Erythroblast (primary cell): Measurements from ENCODE around the gene WDR4.
"Not testable (repeated sequence)": the region's sequence is repeated elsewhere in the genome, so short reads cannot be mapped to it uniquely, and the experiment has no call there.

Source experiments
- GATA1 ChIP-seq: IDR thresholded peaks from 2 replicates; pipeline ENCODE4 v1.6.1; 2011; ENCODE audit warnings: low read depth, mild to moderate bottlenecking, control low read depth, low read length, moderate library complexity
- POLR2A ChIP-seq: IDR thresholded peaks from 2 replicates; pipeline ENCODE4 v1.6.1; 2011; ENCODE audit warnings: mild to moderate bottlenecking, low read length

DNA sequence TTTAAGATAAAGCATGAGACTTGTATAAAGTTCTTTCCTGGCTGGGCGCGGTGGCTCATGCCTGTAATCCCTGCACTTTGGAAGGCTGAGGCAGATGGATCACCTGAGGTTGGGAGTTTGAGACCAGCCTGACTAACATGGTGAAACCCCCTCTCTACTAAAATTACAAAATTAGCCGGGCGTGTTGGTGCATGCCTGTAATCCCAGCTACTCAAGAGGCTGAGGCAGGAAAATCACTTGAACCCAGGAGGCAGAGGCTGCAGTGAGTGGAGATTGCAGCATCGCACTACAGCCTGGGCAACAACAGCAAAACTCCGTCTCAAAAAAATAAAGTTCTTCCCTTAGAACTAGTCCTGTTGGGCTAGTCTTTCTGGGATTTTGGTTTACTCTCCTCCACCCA is 32.6 kb upstream of the WDR4 start:
- not testable (repeated sequence) for TF ChIP-seq POLR2A, GATA1
